NCI-H2196 (cell line): ENCODE data around the gene MED20.

Experiments
- DNase-seq: peaks from one replicate; lab custom pipeline; 2025; ENCODE audit not compliant: unreplicated experiment; lab: John Stamatoyannopoulos, UW

MED20 gene

DNA sequence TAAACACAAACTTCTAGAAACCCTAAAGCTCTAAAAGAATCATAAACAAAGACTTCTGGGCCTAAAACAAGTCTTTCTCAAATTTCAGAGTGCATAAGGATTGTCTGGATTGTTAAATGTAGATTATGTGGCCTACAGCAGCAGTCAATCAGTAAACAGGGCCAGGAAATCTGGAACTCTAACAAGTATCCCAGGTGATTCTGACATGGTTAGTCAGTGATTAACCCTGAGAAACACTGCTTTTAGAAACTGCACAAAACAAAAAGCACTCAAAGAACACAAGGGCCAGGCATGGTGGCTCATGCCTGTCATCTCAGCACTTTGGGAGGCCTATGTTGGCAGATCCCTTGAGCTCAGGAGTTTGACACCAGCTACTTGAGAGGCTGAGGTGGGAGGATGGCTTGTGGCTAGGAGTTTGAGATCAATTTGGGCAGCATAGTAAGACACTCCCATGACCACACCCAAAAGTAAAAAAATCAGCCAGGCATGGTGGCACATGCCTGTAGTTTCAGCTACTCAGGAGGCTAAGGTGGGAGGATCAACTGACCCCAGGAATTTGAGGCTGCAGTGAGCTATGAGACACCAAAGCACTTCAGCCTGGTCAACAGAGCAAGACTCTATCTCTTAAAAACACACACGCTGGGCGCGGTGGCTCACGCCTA is 5.9 kb downstream of the MED20 start:
- no peak for DNase-seq

DNA sequence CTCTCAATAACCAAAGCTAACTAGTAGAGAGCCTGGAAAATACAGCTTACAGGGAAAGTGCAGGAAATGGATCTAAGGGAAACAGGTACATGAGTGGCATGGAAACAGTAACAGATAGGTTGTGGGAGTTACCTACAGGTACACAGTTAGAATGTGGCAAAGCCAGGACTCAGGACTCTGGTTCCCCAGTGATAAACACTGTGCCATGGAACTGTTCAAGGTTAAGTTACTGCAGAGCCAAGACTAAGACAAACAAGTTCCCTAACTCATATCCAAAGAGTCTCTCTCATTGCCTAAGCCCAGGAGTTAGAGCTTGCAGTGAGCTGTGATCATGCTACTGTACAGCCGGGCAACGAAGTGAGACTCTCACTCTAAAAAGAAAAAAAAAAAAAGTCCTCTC is 6.6 kb downstream of the MED20 start:
- DNase-seq, result no peak

DNA sequence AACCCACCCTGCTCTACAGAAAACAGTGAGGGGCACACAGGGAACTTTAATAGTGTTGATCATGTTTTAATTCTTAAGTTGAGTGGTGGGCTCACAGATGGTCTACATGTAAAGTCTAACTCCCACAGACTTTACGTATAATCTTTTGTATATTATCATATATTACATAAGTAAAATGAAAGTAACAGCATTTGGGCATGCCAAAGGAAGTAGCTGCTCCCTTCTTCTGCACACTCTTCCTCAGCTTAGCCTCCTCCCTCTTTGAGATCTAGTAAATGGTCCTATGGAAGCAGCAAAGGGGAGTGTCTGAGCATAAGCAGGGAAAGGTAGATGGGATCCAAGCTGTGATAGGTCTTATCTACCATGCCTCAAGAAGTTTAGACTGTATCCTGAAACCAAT is 11.2 kb downstream of the MED20 start:
- DNase-seq, result no peak

DNA sequence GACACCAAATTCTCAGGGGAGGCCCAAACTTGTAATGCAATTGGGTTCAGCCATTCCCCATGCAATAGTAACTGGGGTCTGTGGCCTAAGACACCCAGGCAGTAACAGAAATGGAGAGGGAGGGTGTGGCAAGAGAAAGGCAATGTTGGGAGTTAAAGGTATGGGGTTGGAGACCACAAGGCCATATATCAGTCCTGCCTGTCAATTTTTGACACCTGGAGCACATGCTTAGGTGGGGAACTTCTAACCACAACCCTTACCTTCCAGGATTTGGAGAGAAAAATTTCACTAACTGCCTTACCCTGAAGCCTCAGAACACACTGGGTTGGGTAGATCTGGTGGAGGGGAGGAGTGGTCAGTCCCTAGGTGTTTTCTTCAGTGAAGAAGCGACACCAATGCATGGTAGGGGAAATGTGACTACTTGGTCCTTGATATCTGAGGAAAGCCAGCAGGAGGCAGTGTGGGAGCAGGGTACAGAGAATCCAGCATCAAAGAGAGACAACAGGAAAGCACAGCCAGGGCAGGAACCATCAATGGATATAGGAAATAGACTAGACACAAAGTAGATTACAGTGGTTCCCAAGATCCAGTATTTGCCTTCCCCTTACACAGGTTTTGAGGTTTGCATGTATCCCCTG is 18.9 kb downstream of the MED20 start:
- DNase-seq, result no peak

DNA sequence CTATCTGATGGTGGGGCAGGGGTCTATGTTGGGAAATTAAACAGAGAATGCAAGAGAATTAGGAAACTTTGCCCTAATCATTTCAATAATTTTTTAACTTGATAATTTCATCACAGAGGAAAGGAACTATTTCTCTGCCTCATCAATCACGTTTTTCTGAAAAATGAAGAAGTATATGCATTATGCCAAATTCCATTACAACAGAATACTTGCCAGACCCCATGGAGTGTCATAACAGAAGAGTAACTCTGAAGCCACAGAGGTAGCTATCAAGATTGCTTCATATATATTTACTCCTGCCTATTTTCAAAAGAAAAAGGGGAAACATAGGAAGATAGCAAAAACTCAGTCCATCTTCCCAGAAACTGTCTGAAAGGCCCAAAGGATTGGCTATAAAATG is 20.1 kb downstream of the MED20 start:
- no peak for DNase-seq

DNA sequence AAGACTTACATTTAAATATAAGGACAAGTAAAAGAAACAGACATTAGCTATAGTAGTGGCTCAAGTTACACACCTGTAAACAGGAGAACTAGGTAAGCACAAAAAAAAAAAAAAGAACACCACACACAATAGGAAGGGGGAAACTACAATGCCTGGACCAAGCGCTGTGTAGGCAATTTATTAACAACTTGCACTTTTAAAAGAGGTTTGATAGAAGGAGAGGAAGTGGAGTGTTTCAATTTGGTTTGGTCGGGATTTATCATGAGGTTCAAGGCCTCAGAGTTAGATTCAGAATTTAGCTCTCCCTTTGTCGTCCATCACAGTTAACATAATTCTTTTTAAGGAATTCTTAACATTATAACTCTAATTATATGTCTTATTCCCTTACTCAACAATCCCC is 24.7 kb downstream of the MED20 start:
- DNase-seq, result no peak

DNA sequence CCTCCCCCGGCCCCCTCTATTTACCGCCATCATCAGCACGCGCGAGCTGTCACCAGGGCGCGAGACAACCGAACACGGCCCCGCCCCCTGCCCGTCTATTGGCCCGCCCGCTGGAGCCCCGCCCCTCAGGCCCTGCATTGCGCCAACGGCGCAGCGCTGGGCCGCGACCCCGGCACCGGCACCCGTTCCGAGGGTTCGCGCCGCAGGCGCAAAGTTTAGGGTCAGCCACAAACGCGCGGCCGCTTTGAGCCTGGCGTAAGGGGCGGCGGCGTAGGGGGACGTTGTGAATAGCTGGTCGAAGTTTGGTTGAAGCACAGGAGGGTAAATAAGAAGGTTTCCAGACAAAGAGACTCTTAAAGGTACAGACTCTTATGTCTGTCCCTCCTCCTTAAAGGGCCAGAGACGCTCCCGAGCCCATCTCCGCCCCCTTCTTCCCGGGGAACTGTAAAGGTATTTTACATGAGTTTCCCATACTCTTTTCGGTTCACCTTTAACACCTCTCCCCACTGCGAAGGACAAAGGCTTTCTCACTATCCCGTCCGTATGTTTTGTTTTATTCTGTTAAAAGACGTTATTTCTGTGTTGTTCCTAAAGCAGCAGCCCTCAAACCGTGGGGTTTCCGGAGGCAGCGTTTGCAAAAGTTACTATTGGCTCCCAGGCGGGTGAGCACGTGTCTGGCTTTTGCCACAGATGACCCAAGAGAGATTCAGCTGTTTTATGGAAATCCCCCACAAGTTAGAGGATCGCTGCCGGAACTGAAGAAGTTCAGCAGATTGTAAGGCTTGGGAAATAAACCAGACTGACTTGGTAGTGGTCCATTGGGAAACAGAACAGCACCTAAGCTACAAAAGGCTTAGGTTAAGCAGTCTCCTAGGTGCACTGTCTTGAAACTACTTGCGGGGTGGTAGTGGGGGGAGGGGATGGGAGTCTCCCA is 25.4 kb downstream of the MED20 start, which contains the start of gene USP49:
TSS of gene USP49 (minus strand) at position 76 of the 934 bp plus-strand sequence. CDS start 88,392 bp downstream, outside the sequence.
- DNase-seq, result peak; percentile 92

DNA sequence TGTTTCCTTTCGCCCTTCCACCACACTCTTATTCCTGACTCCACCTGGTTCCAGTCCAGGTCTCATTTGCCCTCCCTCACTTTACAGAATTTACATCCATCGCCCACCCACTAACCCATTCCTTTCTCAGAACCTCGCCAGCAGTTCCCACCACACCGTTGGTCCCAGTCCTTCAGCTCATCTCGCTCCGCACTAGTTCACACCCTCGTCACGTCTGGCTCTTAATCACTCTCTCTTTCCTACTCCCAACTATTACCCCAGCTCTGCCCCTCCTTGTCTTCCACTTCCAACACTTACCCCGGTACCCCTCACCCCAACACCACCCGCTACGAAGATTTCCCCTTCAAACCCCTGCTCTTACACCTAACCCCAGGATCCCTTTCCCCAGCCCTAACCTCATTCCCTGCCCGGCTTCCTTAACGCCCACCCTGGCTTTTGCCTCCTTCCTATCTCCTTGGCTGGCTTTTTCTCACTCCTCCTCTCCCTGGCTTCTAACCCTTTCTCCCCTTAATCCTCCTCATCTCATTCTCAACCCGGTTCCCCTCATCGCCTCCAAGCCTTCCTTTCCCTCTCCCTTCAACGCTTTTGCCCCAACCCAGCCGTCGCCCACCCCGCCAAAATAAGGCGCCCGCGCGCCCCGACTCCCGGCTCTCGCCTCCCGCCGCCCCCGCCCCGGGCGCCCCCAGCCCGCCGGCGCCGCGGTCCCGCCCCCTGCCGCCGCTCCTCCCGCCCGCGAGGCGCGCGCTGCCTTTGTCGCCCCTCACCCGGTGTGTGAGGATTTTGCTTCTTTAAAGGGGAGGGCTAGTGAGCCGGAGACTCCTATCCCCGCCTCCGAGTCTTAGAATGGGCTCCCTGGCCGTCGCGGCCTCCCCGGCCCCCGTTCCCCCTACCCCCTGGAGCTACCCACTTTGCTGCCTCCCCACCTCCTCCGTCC is 26.3 kb downstream of the MED20 start:
- no peak for DNase-seq

DNA sequence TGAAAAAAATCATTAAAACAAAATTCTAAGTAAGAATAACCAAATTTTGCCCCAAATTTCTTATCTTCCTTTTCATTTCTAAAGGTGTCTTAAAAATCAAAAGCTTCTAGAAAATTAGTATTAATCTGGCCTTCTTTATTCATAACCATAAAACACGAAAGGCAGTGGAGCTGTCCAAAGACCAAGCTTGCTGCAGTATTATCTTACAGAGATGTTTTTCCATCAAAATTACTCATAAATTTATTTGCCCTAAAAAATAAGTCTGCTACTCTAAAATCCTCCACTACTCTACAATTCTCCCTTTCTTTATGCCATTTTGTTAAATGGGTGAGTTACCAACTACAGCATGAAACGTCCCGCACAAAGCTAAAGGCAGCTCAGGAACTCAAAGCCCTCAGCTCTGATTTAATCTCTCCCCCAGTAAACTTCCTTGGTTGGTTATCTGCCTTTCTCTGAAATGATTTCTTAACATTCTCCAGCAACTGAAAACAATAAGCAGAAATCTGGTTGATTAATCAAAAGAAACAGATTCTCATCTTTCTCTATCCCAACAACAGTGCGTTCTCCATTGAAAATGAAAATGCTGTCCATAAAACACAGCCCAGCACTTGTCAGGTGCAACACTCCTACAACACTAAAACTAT is 27.9 kb downstream of the MED20 start:
- no peak for DNase-seq

DNA sequence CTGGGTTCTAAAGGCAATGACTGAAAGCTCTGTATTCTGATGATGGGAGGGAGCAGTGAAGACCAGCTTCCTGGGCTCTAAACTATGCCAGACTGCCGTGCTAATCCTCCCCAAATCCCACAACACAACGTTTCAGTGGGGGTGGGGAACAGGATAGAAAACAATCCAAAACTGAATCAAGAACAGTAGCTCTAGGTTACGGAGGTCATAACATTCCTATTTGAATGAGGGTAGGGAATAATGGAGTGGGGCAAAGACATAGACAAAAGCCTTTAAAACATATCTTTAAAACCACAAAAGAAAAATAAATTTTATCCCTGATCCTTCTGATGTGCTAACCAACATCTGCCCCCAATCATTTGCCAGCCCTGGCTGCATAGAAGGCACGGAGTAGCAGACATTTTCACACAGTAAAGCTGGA is 33.6 kb downstream of the MED20 start:
- DNase-seq, result no peak

DNA sequence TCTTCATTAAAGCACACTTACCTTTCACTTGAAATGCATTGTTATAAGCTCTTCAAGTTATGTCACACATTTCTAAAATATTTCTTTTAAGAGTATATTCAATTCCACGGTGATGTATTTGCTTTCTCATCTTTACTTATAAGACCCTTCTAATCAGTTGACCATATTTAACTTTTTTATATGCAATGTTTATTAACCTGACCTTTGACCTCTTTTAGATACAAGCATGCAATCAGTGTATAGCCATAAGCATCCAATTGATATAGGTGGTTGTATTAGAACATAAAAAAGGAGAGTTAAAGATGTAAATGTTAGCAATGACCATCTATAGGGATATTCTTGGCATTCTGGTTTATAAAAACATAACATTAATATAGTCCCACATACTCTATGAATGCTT is 35.0 kb downstream of the MED20 start:
- no peak for DNase-seq

DNA sequence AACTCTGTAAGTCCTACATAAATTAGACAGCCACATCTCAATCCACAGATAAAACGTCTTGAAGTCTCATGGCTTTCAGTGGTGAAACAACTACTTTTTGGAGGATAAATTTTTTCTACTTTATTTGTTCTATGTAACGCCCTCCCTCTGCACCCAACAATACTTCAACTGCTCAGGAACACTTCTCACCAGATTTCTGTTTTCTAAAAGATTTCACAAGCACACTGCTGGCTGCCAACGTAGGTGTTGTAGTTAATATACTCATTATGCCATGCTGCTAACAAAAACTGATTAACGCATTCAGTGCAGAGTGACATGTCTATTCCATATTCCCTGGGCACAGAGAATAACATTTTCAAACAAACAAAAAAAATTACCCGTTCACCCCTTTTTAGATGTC is 36.0 kb downstream of the MED20 start:
- no peak for DNase-seq

DNA sequence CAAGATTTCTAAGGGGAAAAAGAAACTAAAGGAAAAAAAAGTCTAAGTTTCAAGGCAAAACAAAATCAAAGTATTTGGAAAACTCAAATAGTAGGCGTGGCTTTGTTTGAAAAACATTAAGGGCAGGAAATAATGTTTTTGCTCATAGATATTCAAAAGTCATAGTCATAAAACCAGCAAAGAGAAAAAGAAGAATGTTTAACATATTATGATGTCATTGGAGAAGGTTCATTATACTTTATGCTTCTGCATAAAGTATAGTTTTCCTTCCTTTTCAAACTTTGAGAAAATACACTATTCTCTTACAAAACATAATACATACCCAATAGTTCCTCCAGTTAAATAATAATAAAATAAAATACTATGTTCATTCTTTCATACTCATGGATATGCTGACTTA is 39.4 kb downstream of the MED20 start:
- no peak for DNase-seq

DNA sequence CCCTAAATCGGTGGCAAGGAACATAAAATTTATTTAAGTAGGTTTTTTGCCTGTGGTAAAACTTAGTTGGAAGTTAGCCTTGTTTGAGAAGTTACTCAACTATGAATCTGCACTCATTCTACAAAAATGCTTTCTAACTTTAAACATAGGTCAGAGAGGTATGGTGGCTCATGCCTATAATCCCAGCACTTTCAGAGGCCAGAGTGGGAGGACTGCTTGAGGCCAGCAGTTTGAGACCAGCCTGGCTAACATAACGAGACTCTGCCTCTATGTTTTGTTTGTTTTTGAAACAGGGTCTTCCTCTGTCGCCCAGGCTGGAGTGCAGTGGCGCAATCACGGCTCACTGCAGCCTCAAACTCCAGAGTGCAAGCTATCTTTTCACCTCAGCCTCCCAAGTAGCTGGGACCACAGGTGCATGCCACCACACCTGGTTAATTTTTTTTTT is 42.0 kb downstream of the MED20 start:
- DNase-seq, result no peak

DNA sequence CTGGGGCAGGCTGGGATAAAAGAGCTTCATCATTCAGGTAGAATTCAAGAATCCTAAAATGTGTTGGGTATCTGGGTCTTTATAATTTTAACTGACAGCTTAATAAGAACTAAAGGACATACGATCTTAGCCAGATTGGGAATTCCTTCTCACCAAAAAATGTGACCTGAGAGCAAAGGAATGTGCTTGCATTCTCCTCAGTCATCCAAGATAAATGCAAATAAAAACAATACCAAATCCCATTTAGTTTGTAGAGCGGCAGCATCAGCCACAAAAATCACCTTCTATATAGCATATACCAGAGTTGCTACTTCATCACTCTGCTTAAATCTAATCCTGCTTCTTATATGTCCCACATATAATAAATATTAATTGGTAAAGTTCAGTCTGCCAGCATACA is 42.7 kb downstream of the MED20 start:
- no peak for DNase-seq

DNA sequence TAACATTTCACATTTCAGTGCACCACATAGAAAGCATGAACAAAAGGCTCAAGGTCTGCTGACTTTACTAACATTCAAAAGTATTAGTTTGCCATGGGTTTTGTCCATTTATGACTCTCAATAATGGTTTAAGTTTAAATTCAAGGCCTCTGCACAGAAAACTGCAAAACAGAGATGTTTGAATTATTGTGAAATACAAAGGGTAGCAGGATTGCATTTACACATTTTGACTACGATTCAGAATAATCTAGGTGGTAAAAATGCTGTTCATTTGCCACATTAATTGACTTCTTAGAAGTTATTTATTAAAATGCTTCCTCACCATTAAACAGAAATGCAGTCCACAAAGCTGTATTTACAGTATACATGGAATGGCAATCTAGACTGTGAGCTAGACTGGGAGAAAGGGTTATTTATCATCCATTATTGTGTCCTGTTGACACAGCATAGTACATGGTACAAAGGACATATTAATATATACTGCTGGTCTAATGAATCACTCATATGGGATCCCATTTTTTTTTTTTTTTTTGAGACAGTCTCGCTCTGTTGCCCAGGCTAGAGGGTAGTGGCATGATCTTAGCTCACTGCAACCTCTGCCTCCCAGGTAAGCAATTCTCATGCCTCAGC is 43.8 kb downstream of the MED20 start:
- DNase-seq, result no peak

DNA sequence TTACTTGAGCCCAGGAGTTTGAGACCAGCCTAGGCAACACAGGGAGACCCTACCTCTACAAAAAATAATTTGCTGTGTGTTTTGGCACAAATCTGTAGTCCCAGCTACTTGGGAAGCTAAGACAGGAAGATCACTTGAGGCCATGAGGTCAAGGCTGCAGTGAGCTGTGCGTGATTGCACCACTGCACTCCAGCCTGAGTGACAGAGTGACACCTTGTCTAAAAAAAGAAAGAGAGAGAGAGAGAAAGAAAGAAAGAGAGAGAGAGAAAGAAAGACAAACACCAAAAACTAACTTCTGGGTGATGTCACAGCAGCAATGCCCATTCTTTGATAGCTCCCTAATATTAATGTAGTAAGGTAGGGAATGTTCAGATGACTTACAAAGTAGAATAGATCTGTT is 46.2 kb downstream of the MED20 start:
- no peak for DNase-seq

DNA sequence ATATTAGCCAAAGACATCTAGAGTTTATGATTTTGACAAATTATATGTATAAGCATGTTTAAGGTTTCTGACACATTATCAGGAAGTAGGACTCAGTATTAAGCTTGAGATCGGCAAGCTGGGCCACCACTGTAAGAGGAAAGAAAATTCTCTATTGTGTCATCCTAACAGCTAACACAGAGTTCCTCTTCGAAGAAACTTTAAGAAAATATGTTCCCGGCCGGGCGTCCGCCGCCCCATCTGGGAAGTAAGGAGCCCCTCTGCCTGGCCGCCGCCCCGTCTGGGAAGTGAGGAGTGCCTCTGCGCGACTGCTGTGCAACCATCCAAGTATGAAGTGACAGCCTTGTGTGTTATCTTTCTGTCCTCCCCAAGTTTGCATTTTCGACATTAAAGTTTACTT is 48.8 kb downstream of the MED20 start:
- DNase-seq, result no peak

DNA sequence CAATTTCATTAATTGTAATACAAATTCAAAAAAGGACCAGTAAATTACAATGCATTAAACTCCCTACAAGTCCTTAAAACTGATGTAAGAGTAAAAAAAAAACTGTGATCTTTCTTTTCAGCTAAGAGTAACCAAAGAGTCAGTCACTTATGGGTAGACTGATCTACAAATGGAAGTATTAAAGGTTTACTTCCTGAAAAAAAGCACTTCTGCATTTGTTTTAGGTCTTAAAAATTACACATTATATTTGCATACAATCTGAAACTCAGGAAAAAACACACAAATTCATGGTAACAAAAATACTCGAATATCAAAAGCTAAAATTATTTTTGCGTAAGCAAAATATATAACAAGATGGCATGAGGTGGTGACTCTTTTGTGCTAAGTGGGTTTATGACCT is 49.2 kb downstream of the MED20 start:
- DNase-seq, result no peak

DNA sequence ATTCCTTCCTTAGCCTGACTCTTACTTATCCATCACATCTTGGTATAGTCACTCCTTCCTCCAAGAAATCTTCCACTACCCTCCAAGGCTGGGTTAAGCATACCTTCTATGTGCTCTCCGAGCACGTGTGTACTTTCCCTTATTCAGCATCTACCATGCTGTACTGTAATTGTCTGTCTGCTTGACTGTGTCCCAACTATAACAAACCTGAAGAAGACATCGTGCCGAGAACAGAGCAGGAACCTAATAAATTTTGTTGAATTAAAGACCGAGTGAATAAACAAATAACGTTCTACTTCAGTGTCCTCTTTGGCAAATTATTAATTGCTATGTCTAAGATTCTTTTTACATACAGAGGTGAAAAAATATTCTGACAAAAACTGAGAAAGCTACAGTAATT is 61.6 kb downstream of the MED20 start:
- DNase-seq, result no peak
